NCI-H1694 treated with DMSO at 0.1 percent for 48 hours (cell line): ENCODE data around the gene HOXB6.

Experiments
- DNase-seq: peaks from one replicate; lab custom pipeline; 2025; lab: John Stamatoyannopoulos, UW

The HOXB6 gene

DNA sequence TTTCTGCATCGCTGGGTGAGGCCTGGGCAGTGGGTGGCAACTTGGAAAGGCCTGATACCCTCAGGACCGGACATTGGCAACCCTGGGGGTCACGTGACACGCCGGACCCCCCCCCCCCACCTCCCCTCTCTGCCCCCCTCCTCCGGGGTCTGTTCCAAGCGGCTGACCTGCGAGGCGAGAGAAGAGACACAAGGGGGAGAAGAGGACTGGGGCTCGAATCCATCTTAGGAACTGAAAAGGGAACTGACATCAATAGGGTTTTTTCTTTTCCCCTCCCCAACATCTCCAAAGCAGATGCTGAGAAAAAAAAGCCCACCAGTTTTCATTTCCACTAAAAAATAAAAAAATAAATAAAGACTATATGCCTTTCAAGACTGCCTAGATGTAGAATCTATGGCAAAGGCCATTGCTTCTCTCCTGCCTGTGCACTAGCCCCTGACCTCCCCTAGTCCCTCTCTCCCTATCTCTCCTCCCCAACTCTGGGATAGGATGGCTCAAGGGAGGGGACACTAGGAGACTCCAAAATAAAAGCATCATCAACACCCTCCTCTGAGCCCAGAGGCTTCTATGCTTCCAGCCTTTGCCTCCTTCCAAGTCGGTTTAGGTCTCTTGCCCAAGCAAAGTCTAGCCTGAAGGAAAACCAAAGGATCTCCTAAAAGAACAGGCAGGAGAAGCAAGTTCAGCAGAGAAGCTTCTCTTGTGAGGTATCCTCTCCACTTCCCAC lies 52.2 kb downstream of the HOXB6 start:
- no peak for DNase-seq

DNA sequence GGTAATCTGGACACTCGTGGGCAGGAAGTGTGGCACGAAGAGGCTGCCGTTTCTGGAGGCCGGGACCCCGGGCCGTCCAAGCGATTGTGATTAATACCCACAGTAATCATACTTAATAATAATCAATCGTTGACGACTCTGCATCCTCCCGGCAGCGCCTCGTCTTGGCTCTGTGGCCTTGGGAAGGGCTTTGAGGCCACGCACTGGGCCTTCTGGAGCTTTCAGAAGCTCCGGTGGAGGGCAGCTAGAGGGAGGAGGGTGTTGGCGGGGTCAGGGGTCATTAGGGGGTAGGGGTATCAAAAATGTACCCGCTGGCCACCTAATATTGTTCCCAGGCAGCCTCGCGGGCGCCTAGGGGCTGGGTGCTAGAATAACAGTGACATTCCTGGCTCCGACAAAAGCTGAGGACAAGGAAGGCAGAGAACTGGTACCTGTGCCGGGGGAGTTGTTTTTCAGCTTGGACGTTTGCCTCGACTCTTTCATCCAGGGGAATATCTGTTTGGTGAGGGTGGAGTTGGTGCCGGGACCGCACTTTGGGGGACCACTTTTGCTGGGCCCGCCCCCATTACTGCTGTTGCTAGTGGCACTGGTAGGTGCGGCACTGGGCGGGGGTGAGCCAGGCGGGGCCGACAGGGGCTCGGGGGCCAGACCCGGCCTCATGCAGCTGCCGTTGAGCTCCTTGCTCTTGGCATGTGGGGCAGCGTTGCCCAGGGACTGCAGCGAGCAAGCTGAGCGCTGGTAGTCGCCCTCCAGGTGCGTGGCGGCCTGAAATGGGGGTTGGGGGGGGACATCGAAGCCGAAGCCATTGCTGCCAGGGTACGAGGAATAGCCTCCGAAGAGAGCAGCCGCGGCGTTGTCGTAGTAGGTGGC lies 53.0 kb downstream of the HOXB6 start:
- DNase-seq = no peak

DNA sequence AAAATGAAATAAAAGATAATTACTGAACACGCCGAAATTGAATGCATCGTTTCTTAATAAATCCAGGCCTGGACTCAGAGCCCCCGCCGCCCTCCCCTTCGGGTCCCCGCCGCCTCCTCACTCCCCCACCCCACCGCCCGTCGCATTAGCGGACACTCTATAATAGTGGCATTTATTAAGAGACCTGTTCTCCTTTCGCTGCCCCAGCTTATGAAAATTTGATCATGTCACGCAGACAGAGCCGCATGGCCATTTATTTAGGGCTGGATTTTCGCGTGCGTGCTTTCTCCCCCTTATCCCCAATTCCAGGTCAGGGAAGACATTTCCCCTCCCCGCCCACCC lies 53.6 kb downstream of the HOXB6 start:
- DNase-seq = no peak

DNA sequence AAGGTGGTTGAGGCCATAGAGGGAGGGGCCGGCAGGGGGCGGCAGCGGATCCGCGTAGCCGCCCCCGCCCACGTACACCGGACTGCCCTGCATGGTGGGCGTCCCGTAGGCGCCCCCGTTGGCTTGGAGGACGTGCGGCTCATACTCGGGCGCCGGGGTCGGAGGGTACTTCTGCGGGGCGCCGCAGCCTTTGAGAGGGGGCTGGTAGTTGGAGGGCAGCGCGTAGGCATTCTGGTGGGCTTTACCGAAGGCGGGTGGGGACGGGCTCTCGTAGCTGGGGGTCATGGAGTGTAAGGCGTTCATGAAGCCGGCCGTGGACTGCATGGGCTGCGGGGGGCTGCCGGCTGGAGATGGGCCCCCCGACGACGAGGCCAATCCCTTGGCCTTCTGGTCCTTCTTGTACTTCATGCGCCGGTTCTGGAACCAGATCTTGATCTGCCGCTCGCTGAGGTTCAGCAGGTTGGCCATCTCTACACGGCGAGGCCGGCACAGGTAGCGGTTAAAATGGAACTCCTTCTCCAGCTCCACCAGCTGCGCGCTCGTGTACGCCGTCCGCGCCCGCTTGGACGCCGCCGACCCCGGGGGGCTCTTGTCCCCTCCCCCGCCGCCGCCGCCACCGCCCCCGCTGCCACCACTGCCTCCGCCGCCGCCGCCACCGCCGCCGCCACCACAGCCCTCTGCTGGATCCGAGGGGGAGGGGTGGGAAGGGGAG lies 54.1 kb downstream of the HOXB6 start:
- DNase-seq = no peak

DNA sequence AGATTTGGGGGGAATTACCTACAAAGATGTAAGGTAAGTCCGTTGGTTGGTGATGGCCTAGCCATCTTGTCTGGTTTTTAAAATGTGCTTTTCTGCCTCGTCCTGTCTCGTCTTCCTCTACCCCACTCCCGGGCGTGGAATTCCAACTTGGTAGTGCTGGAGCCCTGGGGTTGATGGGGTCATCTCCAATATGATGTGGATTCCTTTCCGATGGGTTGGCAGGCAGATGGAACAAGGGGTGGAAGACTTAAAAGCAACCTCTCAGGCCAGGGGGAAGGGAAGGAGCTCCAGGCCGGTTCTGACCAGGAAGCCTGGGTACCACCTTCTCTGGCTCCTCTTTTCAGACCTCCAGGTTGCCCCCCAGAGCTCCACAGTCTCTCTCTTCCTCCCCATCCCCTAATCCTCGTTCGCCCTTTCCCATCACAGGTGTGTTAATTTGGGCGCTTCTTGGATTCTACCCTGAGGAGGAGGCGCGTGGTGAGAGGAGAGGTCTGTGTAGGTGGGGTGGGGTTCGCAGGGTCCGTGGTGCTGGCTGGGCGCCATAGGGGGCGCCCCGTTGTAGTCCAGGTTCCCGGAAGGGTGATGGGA lies 54.8 kb downstream of the HOXB6 start:
- no peak for DNase-seq

DNA sequence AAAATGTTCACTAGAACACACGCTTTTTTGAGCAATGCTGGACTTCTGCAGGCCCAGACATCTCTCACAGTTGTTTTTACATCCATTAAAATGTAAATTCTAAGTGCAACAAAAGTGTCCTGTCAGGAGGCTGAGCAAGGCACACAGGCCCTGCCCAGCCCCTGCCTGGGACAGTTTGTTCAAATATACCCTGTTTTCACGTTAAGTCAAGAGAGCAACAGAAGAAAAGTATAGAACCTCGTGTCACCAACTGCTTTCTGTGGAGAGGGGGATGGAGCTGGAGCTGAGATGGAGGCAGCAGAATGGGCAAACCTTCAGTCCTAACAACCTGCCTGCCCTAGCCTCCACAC lies 55.5 kb downstream of the HOXB6 start:
- DNase-seq = no peak

DNA sequence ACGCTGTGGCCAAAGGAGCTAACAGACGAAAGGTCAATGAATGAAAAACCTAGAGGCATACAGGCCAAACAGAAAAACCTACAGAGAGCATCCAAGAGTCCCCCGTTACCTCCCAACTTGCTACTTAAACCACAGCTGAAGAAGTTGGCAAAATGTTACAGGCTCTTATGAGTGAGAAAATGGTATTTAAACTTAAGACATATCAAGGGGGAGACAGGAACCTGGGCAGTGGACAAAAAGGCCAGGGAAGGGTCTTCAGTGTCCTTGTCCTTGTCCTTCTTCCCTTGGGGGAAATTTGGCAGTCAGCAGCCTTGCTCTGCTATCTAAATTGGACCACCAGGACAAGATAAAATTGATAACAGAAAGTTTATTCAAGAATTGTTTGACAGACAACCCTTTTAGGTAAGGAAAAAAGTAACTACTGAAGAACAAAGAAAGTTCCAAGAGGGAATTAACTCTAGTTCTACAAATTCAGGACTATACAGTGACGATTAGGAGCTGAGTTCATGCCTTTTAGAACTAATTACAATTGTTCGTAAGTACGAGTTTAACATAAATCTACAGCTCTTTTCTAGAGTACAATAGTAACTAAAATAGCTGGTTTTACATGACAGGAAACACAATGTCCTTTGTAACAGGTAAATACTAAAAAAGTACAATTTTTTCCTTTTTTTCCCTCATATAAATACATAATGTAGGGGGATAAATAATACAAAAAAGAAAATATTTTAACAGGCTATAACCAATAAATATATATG lies 56.1 kb downstream of the HOXB6 start:
- no peak for DNase-seq

DNA sequence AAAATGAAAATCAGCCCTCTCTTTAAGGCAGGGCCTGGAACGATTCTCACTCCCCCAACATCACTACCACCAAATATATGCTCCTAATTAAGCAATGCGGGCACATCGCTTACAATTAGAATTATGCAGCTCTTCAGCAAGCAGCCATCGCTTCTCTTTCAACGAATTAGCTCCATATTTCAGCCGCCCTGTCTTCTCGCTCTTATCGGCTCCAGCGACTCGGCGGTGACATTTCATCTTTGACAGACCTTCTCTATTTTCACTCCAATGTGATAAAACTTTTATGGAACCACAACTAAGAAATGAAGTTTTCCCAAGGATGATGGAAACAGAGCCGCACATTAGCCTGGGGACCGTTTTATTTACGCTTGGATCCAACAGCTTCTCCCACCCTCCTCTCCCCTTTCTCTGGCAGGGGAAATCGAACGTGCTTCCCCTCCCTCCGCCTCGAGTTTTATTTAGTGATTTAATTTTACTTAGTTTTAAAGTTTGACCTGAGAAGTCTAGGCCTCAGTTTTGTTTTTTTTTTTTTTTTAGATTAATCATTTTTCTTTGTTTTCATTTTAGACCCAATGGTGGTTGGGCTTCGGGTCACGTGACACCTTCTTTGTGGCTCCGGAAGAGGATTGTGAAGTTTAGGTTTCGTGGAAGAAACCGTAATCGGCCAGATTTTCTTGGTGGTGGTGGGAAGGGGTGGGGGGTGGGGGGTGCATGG lies 56.8 kb downstream of the HOXB6 start:
- DNase-seq = no peak

DNA sequence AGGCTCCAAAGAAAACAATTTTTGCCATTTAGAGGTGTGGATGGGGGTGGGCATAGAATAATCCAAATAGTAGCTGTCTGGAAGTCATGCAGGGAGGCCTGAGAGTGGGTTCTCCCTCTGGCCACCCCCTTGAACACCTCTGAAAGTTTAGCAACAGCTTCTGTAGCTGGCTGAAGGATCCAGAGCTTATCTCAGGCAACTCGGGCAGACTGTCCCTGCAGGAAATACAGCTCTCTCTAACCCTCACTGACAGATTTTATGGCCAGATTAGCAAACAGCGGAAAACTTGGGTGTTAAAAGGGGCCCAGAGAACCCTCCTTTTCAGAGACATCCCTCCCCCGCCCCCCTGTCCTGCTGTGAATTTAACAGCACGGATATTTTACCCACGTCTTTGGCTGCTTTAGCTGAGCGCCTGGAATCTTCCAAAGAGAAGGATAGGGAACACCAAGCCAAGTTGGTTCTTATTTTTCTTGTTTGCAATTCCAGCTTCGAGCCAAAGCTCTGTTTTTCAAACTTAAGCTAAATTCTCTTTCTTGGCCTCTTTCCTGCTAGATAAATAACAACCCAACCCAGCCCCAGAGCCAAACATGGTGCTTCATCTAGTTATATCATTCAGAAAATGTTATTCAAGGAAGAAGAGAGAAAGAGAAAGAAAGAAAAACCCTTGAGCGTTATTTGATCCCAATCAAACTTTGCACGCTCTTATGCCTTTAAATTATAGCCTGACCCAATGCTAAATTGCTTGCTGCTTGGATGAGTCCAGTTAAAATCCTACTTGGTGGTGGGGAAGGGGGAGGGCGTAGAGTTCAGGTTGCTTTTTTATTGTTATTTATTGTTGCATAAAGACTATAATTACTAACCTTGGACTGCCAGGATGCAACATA lies 57.6 kb downstream of the HOXB6 start:
- DNase-seq = no peak

DNA sequence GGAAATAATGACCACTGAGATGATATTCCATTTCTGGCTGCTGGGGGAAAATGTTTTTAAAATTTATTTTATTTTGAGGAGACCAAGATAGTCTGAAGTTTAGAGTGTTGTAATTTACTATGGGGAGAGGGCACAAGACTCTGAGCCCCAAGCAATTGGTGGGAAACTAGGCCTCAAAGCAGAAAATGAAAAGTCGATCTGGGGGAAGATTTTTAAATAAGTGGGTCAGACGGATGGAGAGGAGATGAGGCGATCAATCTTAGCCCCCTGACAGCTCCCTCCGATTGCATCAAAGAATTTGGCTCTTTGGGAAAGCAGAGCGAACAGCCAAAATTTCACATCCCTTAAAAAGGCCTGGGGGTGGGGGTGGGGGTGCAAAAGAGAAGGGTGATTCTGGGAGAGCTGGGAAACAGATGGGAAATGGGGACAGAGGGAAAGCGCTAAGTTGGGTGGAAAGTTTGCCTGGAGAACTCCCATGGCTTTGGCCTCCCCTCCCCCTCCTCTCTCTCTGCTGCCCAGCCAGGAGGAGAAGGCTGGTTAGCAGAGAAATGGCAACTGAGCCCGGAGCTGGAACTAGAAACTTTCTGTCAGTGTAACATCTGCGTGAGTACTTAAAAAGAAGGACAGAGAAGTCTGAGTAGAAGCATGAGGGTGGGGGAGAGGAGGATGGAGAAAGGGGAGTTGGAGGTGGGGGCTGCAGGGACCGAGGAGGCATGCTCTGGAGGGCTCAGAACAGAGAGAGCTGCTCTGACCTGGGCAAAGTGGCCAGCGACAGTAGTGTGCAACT lies 58.5 kb downstream of the HOXB6 start:
- no peak for DNase-seq
